Stimulated activated effector memory CD8-positive, alpha-beta T cell treated with anti-CD3 and anti-CD28 coated beads, Interleukin-12 subunit alpha, Interleukin-12 subunit beta, amount 100 ng/mL, for 72 hours (primary cell): ENCODE data around the gene FYB1.

ENCODE experiments used
- ATAC-seq: fragments of 150-1000 bp; cut with Tn5 transposase; 2 replicates; pipeline ENCODE4 v1.10.0; 2021
- DNase-seq, 2 donors: peaks; one replicate each; pipeline ENCODE4 v3.0.0; 2021 to 2022; ENCODE audit warnings: low spot score in 2 of 2
- H3K27ac Mint-ChIP-seq: one replicate; pipeline ENCODE4 v1.8.0; 2022; ENCODE audit warnings: mild to moderate bottlenecking, mixed read lengths
- H3K36me3 Mint-ChIP-seq: one replicate; pipeline ENCODE4 v1.8.0; 2022; ENCODE audit warnings: mild to moderate bottlenecking, mixed read lengths
- H3K4me1 Mint-ChIP-seq: one replicate; pipeline ENCODE4 v1.8.0; 2022; ENCODE audit warnings: mixed read lengths
- H3K4me3 Mint-ChIP-seq: one replicate; pipeline ENCODE4 v1.8.0; 2022; ENCODE audit warnings: mild to moderate bottlenecking, mixed read lengths
- H3K9me3 Mint-ChIP-seq: one replicate; pipeline ENCODE4 v1.8.0; 2022; ENCODE audit warnings: mixed read lengths

Gene FYB1

DNA sequence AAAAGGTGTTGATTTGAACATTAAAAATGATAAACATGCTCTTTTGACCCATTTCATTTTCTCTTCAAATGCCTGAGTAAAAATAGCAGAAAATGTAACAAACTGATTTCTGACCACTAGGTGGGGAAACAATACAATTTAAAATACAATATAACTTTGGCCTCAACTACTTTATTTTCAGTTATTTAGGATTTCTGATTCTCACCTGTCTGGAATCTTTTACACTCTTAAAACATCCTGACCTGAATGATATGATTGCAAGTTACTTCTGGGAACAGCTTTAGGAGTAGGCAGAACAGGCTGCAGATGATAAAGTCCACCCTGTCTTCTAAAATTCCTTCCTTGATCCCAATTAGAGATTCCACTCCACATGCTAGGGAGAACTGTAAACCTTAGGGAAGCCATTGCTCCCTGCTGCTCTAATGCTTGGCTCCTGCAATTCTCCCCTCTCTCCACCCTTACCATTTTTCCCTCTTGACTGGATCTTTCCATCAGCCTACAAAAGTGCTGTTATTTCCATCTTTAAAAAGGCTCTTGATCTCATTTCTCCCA is 70.3 kb downstream of the FYB1 start:
- Mint-ChIP-seq H3K36me3 (peaks cover 34% of the 10 kb centered on the region), H3K9me3 (no peaks in the 10 kb centered on the region), H3K27ac (peak overlapping the region; percentile 80), H3K4me3 (no peak overlapping the region), H3K4me1 (peaks cover 32% of the 10 kb centered on the region)
- no peak for DNase-seq
- ATAC-seq = no peak

DNA sequence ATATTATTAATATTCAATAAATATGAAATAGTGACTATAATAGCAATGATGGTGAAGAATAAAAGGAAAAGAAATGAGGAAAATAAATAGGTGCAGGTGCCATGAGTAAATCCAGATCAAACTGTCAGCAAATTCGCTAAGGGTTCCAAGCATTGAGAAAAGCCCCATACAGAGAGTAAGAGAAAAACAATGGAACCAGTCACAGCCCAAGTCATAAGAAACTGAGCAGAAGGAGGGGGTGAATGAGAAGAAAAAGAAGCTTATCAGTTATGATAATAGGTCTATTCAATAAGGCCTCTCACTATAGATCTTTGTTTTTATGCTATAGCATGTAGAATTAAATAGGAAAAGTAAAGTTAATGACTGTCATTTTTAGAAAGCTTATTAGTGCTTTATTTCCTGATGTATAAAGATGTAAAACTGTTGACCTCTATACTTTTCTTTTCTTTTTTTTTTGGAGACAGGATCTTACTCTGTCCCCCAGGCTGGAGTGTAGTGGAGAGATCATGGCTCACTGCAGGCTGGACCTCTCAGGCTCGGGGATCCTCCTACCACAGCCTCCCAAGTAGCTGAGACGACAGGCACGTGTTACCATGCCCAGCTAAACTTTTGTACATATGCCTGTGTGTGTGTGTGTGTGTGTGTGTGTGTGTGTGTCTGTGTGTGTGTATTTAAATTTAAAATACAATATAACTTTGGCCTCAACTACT is 72.4 kb downstream of the FYB1 start:
- no peak overlapping the region for H3K4me3 Mint-ChIP-seq
- ATAC-seq (no peak), DNase-seq (no peak)
- H3K36me3 Mint-ChIP-seq = peaks cover 13% of the 10 kb centered on the region
- H3K27ac Mint-ChIP-seq = no peak overlapping the region
- H3K4me1 Mint-ChIP-seq = peaks cover 23% of the 10 kb centered on the region
- no peaks in the 10 kb centered on the region for H3K9me3 Mint-ChIP-seq

DNA sequence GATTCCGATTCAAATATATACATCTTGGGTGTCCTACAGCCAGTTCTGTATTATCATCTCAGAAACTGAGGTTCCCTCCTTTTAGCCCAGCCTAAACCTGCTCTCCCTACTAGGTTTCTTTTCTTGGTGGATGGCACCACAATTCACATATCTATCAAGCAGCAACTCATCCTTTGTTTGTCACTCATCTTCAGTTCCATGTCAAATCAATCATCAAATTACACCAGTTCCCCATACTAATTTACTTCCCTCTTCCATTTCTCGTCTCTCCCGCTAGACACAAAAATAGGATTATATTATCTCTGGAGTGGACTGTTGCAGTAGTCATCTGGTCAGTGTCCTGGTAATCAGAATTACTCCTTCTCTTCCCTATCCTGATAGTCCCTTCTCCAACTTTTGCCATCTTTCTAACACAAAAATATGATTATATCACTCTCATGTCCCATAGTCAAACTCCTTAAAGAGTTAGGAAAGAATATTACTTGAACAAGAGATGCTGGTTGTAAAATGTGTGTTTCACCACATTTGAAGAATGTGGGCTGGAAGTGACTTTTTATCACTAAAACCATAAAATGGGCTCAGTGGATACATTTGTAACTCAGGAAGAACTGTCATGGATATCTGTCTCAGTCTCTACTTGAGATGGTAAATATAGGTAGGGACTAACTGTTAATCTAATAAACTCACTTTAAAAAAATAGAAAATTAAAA is 76.1 kb downstream of the FYB1 start:
- Mint-ChIP-seq H3K27ac (no peak overlapping the region), H3K4me1 (peaks cover 10% of the 10 kb centered on the region), H3K4me3 (no peak overlapping the region), H3K36me3 (peaks cover 23% of the 10 kb centered on the region), H3K9me3 (no peaks in the 10 kb centered on the region)
- ATAC-seq = no peak
- no peak for DNase-seq

DNA sequence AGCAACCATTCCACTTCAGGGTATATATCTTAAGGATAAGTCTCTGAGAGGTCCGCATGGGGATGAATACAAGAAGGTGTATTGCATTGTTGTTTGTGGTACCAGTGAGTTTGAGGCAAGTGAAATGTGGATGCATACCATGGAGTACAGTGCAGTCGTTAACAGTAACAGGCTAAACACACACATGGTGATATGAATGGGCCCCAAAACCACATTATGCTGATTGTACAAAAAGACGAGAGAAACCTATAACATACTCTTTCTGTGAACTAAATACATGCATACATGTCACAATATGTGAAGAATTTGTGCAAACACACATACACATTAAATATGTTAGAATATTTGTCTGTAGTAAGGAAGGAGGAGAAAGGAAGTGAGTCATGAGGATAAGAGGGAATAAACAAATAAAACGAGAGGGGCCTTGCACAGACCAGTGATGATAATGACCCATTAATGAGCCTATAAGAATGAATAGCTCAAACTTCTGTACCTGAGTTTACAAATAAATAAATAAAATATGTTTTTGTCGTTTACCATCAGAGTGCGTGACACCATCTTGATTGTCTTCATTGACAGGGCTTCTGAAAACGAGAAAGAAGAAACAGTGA is 78.7 kb downstream of the FYB1 start:
- Mint-ChIP-seq H3K27ac (no peak overlapping the region), H3K36me3 (peaks cover 34% of the 10 kb centered on the region), H3K4me3 (no peak overlapping the region), H3K4me1 (peaks cover 10% of the 10 kb centered on the region), H3K9me3 (no peaks in the 10 kb centered on the region)
- ATAC-seq = no peak
- DNase-seq = no peak

DNA sequence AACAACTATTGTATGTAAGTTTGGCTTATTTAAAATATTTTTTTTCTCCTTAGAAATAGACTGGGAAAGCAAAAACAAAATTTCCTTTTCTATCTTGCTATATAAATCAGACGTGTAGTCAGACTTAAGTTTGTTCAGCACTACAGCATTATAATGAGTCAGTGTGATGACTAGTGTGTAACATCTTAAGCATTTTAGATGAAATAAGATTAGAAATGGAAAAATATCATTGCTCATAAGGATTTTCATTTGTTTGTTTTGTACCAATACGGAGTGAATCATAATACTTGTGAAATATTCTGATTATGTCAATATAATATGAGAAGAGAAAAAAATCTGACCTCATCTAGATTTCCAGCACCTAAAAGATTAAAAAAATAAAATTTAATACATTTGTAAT is 80.5 kb downstream of the FYB1 start:
- ATAC-seq (no peak), DNase-seq (no peak)
- Mint-ChIP-seq H3K4me1 (peaks cover 10% of the 10 kb centered on the region), H3K4me3 (no peak overlapping the region), H3K9me3 (no peaks in the 10 kb centered on the region), H3K27ac (peak overlapping the region; percentile 15), H3K36me3 (peaks cover 46% of the 10 kb centered on the region)

DNA sequence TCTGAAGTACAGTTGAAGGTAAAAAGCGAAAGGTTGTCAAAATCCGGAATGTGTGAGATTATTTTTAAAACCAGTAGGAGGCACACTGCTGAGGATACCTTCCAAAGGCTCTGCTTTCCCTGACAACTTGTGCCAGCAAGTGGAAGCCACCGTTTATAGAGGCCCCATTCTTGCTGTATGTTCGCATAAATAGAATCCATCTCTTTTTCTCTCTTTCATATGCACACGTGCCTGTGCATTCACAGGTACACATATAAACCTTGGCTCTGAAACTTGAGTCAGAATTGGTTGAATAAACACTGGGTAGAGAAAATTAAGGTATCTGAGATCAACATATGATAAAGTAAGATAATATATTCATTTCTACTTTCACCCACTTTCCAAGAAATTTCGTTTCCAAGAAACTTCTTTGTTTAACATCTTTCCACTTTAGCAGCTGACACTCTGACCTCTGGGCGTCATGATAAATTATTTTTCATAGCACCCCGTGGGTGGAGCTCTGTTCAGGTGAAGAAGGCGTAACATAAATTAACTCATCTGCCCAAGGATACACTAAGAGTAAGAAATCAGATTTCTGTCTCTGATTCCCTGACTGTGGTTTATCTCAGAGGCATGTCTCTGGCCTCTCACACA is 81.4 kb downstream of the FYB1 start:
- Mint-ChIP-seq H3K9me3 (no peaks in the 10 kb centered on the region), H3K36me3 (peaks cover 56% of the 10 kb centered on the region), H3K4me3 (no peak overlapping the region), H3K4me1 (peaks cover 16% of the 10 kb centered on the region), H3K27ac (peak overlapping the region; percentile 15)
- DNase-seq (no peak), ATAC-seq (peak; percentile 47)

DNA sequence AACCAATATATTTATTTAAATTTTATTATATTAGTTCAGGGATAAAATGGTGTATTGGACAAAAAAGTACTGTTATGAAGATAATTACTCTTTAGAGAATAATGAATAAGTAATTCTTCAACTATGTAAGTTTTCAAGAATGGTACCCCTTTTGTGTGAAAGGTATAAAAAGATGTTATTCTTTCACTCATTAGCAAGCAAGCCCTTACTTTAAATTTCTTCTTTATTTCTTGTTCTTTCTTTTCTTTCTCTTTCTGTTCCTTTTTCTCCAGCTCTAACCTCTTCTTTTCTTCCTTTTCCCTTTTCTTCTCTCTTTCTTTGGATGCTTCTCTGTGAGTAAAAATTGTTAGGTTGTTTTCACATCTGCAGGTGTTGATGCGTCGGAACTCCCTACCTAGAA is 82.0 kb downstream of the FYB1 start:
- Mint-ChIP-seq H3K4me1 (peaks cover 16% of the 10 kb centered on the region), H3K27ac (no peak overlapping the region), H3K36me3 (peaks cover 61% of the 10 kb centered on the region), H3K9me3 (no peaks in the 10 kb centered on the region), H3K4me3 (no peak overlapping the region)
- ATAC-seq (no peak), DNase-seq (no peak)

DNA sequence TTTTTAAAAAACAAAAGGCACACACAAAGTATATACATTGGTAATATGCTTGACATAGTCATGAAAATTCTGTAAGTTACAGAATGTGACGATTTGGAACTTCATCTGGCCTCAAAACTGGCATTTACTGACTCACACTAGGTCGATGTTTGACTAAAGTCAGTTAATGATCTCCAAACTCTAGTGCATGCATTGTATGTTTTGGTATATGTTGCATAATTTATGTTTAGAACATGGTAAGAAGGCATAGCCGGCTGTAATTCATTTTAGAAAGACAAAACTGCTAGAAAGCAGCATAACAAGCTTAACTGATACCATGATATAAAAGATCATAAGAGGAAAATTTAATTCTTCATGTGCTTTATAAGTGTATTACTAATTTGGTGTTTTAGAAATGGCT is 86.6 kb downstream of the FYB1 start:
- Mint-ChIP-seq H3K36me3 (peaks cover 86% of the 10 kb centered on the region), H3K9me3 (no peaks in the 10 kb centered on the region), H3K4me3 (no peak overlapping the region), H3K27ac (peak overlapping the region; percentile 5), H3K4me1 (peaks cover 13% of the 10 kb centered on the region)
- DNase-seq (no peak), ATAC-seq (no peak)

DNA sequence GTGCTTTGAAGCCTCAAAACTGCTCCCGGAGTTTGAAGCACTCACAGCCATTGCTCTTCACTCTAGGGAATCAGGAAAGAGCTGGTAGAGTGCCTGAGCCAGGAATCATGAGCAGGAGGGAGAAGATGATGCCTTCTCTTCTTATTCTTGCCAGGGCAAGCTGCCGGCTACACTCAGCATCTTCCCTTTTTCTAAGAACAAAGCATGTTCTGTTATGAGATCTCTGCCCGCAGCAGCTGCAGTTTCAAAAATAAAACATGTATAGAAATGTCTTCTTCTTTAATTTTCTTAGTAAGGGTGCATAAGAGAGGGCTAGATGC is 87.3 kb downstream of the FYB1 start:
- Mint-ChIP-seq H3K4me3 (no peak overlapping the region), H3K27ac (no peak overlapping the region), H3K4me1 (peaks cover 13% of the 10 kb centered on the region), H3K36me3 (peaks cover 86% of the 10 kb centered on the region), H3K9me3 (no peaks in the 10 kb centered on the region)
- DNase-seq (no peak), ATAC-seq (no peak)

DNA sequence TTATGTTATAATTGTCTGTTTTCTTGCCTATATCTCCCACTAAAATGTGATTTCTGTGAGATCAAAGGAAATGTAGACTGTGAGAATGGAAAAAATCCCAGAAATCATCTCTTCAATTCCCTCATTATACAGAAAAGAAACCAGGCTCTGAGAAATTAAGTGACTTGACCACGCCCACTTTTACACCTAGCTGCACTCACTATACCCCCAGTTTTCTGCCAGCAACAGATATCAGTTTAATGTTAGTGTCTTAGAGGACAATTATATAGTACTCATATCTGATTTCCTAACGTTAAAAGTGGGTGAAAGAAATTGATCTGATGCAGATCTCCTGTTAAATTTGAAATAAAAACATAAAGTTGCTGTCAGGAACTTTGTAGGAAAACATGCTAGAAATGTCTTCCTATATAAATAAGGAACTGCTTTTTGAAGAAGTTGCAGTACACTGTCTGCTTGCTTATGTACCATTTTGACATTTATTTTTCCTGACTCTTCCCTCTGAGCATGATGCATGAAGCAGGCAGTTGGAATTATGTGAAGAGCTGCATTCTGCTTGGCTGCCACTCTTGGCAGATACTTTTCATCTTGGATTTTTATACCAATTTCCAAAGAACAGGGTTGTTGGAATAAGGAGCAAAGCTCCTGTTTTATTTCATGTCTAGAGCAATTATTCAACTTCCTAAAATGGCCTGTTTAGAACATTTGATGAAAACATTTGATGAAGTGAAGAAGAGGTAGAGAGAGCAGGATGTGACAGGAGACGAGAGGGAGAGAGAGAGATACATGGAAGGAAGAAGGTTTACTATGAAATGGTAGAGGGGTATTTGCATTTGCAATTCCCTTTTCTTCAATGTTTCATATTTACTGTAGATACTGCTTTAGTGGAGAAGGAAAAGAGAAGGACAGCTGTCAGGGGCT is 87.9 kb downstream of the FYB1 start:
- Mint-ChIP-seq H3K4me1 (peaks cover 13% of the 10 kb centered on the region), H3K27ac (no peak overlapping the region), H3K36me3 (peaks cover 89% of the 10 kb centered on the region), H3K9me3 (no peaks in the 10 kb centered on the region), H3K4me3 (no peak overlapping the region)
- no peak for ATAC-seq
- no peak for DNase-seq

DNA sequence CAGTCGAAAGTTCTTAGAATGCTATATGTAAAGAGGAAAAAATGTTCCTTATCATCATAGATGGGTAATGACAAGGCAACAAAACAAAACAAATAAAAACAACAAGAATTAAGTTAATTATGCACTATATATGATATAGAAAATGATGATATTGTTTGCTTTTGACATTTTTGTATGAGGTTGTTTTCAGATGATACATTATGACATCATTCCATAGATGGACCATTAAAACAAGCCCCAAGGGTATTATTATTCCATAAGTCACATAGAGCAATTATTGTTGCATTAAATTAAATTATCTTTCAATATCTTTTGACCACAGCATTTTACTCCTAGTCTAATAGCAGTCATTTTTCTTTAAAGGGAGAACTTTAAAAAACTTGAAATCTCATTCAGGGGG is 88.6 kb downstream of the FYB1 start:
- DNase-seq (no peak), ATAC-seq (no peak)
- H3K27ac Mint-ChIP-seq = no peak overlapping the region
- no peaks in the 10 kb centered on the region for H3K9me3 Mint-ChIP-seq
- no peak overlapping the region for H3K4me3 Mint-ChIP-seq
- H3K36me3 Mint-ChIP-seq = peaks cover 96% of the 10 kb centered on the region
- H3K4me1 Mint-ChIP-seq = peaks cover 13% of the 10 kb centered on the region

DNA sequence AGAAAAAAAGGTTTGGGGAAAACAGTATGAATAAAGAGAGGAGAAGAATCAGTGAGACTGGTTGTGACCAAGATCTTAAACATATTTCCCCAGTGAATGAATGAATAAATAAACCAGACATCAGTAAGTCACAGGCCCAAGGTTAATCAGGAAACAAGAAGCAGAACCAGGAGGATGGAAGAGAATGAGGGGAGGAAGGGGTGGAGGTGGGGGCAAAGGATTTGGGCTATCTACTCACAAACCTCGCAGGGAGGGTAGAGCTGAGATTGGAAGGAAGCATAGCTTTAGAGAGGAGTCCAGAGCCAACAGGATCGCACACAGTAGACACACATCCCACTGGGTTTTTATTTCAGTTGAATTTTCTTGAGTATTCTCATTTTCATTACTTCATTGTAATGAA is 97.4 kb downstream of the FYB1 start:
- ATAC-seq (no peak), DNase-seq (no peak)
- H3K4me3 Mint-ChIP-seq = no peak overlapping the region
- H3K9me3 Mint-ChIP-seq = no peaks in the 10 kb centered on the region
- H3K4me1 Mint-ChIP-seq = peaks cover 9% of the 10 kb centered on the region
- peaks cover 85% of the 10 kb centered on the region for H3K36me3 Mint-ChIP-seq
- H3K27ac Mint-ChIP-seq = peak overlapping the region; percentile 60

DNA sequence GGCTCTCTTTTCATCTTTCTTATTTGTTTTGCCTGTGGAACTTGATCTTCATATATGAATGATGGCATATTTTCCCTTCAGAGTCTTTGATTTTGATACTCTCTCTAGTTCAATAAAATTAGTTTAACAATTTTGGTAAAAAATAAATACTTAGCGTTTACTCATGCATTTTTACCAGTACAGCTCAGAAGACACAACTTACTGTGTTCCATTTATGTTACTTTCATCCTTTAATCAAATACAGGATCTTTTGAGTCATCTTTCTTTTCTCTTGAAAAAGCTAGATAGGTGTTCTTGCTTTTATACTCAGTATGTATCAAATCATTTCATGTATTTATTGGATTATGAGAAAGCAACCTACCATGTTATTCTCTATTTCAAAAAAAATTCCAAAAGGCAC is 98.0 kb downstream of the FYB1 start:
- no peak overlapping the region for H3K4me3 Mint-ChIP-seq
- ATAC-seq (no peak), DNase-seq (no peak)
- H3K4me1 Mint-ChIP-seq = peaks cover 14% of the 10 kb centered on the region
- no peaks in the 10 kb centered on the region for H3K9me3 Mint-ChIP-seq
- peaks cover 83% of the 10 kb centered on the region for H3K36me3 Mint-ChIP-seq
- peak overlapping the region; percentile 60 for H3K27ac Mint-ChIP-seq

DNA sequence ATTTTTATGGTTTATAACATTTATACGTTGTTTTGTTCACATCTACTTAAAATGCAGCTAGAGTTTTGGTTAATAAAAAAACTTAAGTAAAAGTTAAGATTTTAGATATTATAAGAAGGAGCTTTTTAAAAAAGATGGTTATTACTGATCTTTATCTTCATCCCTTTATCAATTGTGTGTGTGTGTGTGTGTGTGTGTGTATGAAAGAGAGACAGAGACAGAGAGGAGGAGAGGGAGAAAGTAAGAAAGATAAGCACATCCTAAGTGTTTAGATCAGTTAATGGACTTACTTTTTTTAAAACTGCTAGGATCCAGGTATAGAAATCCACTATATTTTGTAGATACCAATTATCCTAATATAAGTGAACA is 99.3 kb downstream of the FYB1 start:
- Mint-ChIP-seq H3K4me1 (peaks cover 22% of the 10 kb centered on the region), H3K9me3 (no peaks in the 10 kb centered on the region), H3K27ac (no peak overlapping the region), H3K36me3 (peaks cover 81% of the 10 kb centered on the region), H3K4me3 (no peak overlapping the region)
- DNase-seq (no peak), ATAC-seq (no peak)
